NCI-H1105 treated with DMSO at 0.1 percent for 48 hours (cell line): ENCODE data around the gene LRFN2.
A peak's percentile ranks its signal among the peaks of the same experiment; 100 is the strongest.

Experiments
- DNase-seq: peaks from one replicate; lab custom pipeline; 2025; lab: John Stamatoyannopoulos, UW

The LRFN2 gene

GRCh38 chr6:40436685-40437604 is 150.2 kb downstream of the LRFN2 start:
- DNase-seq: peak; percentile 32

DNA sequence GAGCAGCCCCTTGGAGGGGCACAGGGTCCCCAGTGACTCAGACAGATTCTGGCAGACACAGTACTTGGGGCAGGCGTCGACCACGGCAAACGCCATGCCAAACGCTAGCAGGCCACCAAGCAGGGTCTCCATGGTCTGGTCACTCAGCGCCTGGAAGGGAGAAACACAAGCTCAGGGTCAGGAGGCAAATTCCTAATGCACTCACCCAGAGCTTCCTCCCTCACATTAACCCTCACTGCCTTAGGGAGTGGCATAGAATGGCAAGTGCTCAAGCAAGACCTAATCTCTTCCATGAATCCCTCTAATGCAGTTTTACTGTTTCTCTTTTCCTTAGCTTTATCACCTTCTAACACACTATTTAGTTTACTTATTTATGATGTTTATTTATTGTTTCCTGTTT is 154.2 kb downstream of the LRFN2 start:
- no peak for DNase-seq

DNA sequence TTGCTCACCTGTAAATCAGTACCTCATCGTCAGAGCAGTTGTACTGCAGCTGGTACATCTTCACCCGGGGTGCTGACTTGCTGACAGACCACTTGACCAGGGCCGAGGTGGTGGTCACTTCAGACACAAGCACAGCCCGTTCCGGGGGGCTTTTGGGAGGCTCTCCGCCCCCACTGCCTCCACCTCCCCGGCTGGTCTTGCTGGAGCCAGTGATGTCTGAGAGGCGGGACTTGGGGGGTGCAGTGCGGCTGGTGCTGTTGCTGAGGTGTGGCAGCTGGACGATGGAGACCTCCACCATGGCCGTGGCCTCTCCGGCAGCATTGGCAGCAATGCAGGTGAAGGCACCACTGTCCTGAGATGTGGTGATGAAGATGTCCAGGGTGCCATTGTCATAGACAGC is 155.5 kb downstream of the LRFN2 start:
- DNase-seq: no peak

- DNase-seq: no peak
These were observed 160.0 kb downstream of the LRFN2 start for GRCh38 chr6:40427196-40427595.

GRCh38 chr6:40426346-40427066 is 160.7 kb downstream of the LRFN2 start:
- DNase-seq: no peak

- peak; percentile 32 for DNase-seq
These were observed 161.8 kb downstream of the LRFN2 start for GRCh38 chr6:40425192-40425919.

DNA sequence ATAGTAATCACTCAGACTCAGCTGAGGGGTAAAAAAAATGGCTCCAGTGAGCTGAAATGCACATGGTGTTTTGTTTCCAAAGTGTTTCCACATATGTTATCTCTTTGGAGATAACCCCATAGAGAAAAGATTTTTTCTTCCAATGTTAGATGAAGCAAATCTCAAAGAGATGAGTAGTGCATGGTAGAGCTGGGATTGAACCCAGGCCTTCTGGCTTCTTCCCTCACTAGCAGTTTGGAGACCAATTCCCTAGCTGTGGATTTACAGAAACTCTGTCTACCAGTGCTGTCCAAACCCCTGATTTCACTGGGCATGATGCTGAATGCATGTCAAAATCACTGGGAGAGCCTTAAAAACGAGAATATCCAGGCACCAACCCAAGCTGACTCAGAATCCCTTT is 165.1 kb downstream of the LRFN2 start:
- no peak for DNase-seq

GRCh38 chr6:40419946-40420728 is 167.0 kb downstream of the LRFN2 start:
- no peak for DNase-seq

GRCh38 chr6:40419377-40419776 is 167.8 kb downstream of the LRFN2 start:
- no peak for DNase-seq

GRCh38 chr6:40417031-40417430 is 170.1 kb downstream of the LRFN2 start:
- DNase-seq: no peak

DNA sequence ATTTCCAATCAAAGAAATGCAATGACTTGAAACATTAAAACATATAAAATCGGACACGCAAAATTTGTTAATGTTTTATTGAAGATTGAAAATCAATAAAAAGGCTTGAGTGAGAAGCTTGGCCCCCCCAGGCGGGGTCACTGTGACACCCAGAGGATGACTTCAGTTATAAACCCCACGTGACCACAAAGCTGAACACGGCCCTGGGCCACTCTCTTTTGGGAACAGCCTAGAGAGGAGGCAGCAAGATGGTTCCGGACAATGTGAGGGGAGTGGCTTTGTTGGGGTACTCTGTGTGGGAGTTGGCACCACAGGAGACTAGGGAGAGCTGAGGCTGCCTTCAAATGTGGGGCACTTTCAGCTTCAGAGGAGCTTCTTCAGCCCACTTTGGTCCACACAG is 172.5 kb downstream of the LRFN2 start:
- no peak for DNase-seq

DNA sequence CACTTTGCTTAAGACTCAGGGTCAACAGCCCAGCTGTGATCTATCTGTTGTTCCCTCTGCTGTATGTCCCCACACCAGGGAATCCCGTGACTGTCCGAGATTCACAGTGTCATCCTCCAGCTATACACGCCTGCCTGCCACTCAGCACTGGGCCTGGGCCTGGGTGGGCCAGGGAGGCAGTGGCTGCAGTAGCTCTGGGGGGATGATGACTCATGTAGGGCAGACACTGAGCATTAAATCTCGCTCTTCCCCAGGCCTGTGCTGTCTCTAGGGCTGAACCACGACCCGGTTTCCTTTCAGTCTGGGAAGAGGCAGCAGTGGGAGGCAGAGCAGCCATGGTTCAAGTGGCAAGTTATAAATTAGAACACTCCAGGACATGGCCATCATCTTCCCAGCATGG is 173.9 kb downstream of the LRFN2 start:
- DNase-seq: no peak

DNA sequence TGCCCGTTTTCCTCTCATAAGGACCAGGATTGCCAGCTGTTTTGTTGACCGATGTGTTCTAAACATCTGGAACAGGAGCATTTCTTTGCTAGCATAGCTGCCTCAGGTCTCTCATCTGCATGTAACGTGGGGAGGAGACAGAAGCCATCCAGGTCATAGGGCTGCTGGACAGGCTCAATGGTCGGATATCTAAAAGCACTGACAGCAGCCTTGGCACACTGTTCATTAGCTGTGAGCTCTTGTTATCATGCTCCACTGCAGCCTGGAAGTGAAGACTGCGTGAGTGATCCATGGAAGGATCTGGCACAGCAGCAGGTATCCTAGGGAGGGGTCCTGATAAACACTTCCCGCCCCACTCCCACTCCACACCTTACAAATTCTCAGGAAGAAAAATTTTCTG is 175.3 kb downstream of the LRFN2 start:
- no peak for DNase-seq

GRCh38 chr6:40410821-40411220 is 176.3 kb downstream of the LRFN2 start:
- no peak for DNase-seq

DNA sequence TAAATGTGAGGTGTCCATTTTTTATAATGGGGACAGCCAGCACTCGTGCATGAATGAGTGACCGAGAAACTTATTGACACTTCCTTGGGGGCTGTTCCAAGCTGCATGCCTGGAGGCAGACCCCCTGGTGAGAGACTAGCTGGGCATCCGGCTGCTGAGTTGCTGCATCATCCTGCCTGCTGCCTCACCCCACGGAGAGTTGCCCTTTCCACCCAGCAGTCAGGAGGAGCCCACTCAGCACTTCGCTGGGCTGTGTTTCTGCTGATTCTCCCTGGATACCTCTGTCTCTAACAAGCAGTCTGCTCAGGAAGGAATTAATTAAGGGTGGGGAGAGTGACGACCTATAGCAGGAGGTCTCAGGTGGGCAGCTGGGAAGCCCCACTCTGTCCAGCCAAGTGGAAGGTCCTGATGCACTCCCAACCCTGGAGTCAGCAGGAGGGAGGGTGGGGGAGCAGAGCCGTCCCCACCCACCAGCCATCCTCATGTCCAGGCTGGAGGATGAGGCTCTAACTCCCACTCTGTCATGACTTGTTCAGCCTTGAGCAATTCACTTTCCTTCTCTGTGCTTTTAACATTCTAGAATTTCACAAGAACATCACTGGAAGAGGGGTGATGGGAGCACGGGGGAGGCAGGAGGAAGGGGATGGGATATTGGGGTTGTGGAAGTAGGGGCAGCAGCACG is 177.3 kb downstream of the LRFN2 start:
- no peak for DNase-seq

GRCh38 chr6:40408786-40409542 is 178.2 kb downstream of the LRFN2 start:
- DNase-seq: no peak

GRCh38 chr6:40407239-40407638 is 179.9 kb downstream of the LRFN2 start:
- DNase-seq: no peak

DNA sequence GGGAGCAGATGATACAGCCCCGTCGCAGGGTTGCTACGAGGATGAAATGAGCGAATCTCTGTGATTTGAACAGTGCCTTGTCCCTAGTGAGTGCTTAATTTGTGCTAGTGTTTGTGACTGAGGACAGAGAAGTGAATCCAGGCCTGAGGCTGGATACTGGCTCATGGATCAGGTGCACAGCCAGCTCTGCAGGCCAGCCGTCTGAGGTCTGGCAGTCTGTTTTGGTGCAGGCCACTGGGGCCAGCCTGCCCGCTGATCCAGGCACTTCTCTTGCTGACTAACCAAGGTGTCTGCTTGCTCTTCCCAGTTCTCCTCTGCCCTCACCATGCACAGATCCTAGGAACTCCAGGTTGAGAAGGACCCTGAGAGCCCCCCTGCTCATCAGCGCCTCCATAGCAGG is 181.0 kb downstream of the LRFN2 start:
- DNase-seq: no peak

DNA sequence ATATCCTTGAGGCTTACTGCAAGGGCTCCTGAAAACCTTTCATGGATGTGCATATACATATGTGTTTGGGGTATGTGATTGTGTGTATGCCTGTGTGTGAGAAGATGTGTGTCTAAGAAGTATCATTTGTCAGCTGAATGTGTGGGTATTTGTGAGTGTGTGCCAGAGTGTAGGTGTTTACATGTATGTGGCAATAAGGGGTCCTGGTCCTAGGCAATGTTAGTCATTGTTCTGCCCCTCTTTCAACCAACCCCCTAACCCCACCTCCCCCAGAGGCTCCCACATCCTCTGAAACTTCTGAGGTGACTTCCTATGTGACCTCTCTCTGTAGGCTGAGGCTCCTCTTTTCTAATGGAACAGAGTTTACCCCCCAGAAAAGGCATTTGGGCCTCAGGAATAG is 186.4 kb downstream of the LRFN2 start:
- no peak for DNase-seq

DNA sequence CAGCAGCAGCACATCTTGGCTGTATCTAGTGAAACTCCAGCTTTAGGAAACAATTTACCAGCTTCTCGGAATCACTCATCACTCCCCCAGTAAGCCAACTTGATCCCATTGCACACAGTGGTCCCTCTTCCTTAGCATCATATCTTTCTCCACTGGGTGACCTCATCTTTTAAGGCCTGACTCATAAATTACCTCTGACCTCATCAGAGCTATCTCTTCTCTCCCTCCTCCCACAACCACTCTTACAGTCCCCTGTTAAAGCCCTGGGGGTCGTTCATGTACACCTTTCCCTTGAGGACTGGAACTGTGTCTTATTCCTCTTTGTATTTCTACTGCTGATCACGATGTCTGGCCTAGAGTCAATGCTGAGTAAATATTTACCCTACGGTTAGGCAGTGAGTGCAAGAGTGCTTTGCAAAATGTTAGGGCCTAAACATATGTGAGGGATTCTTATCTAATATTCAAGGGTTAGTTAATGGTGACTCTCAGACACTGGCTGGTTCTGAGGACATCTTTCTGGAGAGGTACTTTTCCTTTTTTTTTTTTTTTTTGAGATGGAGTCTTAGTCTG is 187.2 kb downstream of the LRFN2 start:
- DNase-seq: peak; percentile 26
